ENCODE measurements around the gene GC.
"Not testable (repeated sequence)": the region's sequence is repeated elsewhere in the genome, so short reads cannot be mapped to it uniquely, and the experiment has no call there.

GC gene

GRCh38 chr4:71768123-71768522 lies 15.8 kb downstream of the GC start:
- no peak for DNase-seq (ENCODE audit: low read depth in 2 of 2)

GRCh38 chr4:71765821-71766383 lies 18.0 kb downstream of the GC start:
- no peak for DNase-seq (ENCODE audit: low read depth in 2 of 2)

GRCh38 chr4:71765350-71765749 lies 18.5 kb downstream of the GC start:
- no peak for DNase-seq (ENCODE audit: low read depth in 2 of 2)

GRCh38 chr4:71752383-71753042 lies 31.4 kb downstream of the GC start:
- DNase-seq (ENCODE audit: low read depth in 2 of 2), result no peak

- no peak for DNase-seq (ENCODE audit: low read depth in 2 of 2)
These were observed 34.8 kb downstream of the GC start for GRCh38 chr4:71749008-71749594.

GRCh38 chr4:71746379-71746778 lies 37.5 kb downstream of the GC start:
- DNase-seq (ENCODE audit: low read depth in 2 of 2), result no peak

- not testable (repeated sequence) for DNase-seq (ENCODE audit: low read depth in 2 of 2)
These were observed 45.1 kb downstream of the GC start for GRCh38 chr4:71738782-71739181.

- DNase-seq (ENCODE audit: low read depth in 2 of 2), result no peak
These were observed 51.2 kb downstream of the GC start for GRCh38 chr4:71732706-71733105.

- no peak for DNase-seq (ENCODE audit: low read depth in 2 of 2)
These were observed 51.8 kb downstream of the GC start for GRCh38 chr4:71732066-71732465.

- no peak for DNase-seq (ENCODE audit: low read depth in 2 of 2)
These were observed 54.0 kb downstream of the GC start for GRCh38 chr4:71729856-71730255.

- no peak for DNase-seq (ENCODE audit: low read depth in 2 of 2)
These were observed 70.2 kb downstream of the GC start for GRCh38 chr4:71713611-71714203.

GRCh38 chr4:71711985-71712348 lies 71.9 kb downstream of the GC start:
- no peak for DNase-seq (ENCODE audit: low read depth in 2 of 2)

- no peak for DNase-seq (ENCODE audit: low read depth in 2 of 2)
These were observed 72.6 kb downstream of the GC start for GRCh38 chr4:71711044-71711984.

- no peak for DNase-seq (ENCODE audit: low read depth in 2 of 2)
These were observed 73.9 kb downstream of the GC start for GRCh38 chr4:71709961-71710360.

- no peak for DNase-seq (ENCODE audit: low read depth in 2 of 2)
These were observed 85.7 kb downstream of the GC start for GRCh38 chr4:71698141-71698540.

GRCh38 chr4:71697031-71697430 lies 86.8 kb downstream of the GC start:
- DNase-seq (ENCODE audit: low read depth in 2 of 2), result no peak

GRCh38 chr4:71694961-71695360 lies 88.9 kb downstream of the GC start:
- DNase-seq (ENCODE audit: low read depth in 2 of 2), result no peak

GRCh38 chr4:71692963-71693362 lies 90.9 kb downstream of the GC start:
- no peak for DNase-seq (ENCODE audit: low read depth in 2 of 2)

GRCh38 chr4:71692198-71692597 lies 91.7 kb downstream of the GC start:
- no peak for DNase-seq (ENCODE audit: low read depth in 2 of 2)

All from stimulated activated CD4-positive, alpha-beta T cell treated with anti-CD3 and anti-CD28 coated beads, Interleukin-1b, Interleukin-23, amount 100 ng/mL, for 1 hour (primary cell).